BE2C (cell line): ENCODE results near the gene SYCE1.

ENCODE experiments used
- DNase-seq: peaks from one replicate; pipeline ENCODE4 v3.0.0-alpha.2; 2020
- H3K27me3 ChIP-seq: fragments of 250-450 bp; sonication (Bioruptor Pico); 2 replicates; pipeline ENCODE4 v1.5.1; 2020; ENCODE audit warnings: mild to moderate bottlenecking
- H3K36me3 ChIP-seq: fragments of 250-450 bp; sonication (Bioruptor Pico); 2 replicates; pipeline ENCODE4 v1.5.1; 2020; ENCODE audit warnings: mild to moderate bottlenecking
- H3K4me1 ChIP-seq: fragments of 250-450 bp; sonication (Bioruptor Pico); 2 replicates; pipeline ENCODE4 v1.5.1; 2020
- H3K4me3 ChIP-seq: 2 replicates; pipeline ENCODE4 v1.5.1; 2011; ENCODE audit warnings: low read depth, low read length
- H3K9me3 ChIP-seq: fragments of 250-450 bp; sonication (Bioruptor Pico); 2 replicates; pipeline ENCODE4 v1.5.1; 2020
- CTCF ChIP-seq: IDR thresholded peaks from 2 replicates; pipeline ENCODE4 v1.5.1; 2012; ENCODE audit warnings: mild to moderate bottlenecking, low read depth, low read length

The SYCE1 gene

GRCh38 chr10:133516057-133516456 is 49.3 kb downstream of the SYCE1 start:
- no peak overlapping the region for H3K4me3 ChIP-seq
- no peak for DNase-seq
- H3K36me3 ChIP-seq, result no peaks in the 10 kb centered on the region
- H3K27me3 ChIP-seq, result peaks cover 8% of the 10 kb centered on the region; the same call in 1 of the 2 replicates
- H3K9me3 ChIP-seq, result no peaks in the 10 kb centered on the region
- no peak for TF ChIP-seq CTCF
- no peaks in the 10 kb centered on the region for H3K4me1 ChIP-seq

- no peaks in the 10 kb centered on the region for H3K9me3 ChIP-seq
- no peaks in the 10 kb centered on the region for H3K36me3 ChIP-seq
- H3K27me3 ChIP-seq, result peaks cover 2% of the 10 kb centered on the region; the same call in 1 of the 2 replicates
- no peak overlapping the region for H3K4me3 ChIP-seq
- no peak for DNase-seq
- TF ChIP-seq CTCF, result no peak
- H3K4me1 ChIP-seq, result no peaks in the 10 kb centered on the region
These were observed 49.9 kb downstream of the SYCE1 start for GRCh38 chr10:133515471-133515870.

GRCh38 chr10:133511907-133512528 is 53.4 kb downstream of the SYCE1 start:
- no peak for TF ChIP-seq CTCF
- H3K4me3 ChIP-seq, result no peak overlapping the region
- H3K4me1 ChIP-seq, result no peaks in the 10 kb centered on the region
- H3K27me3 ChIP-seq, result no peaks in the 10 kb centered on the region; the same call in 1 of the 2 replicates
- no peaks in the 10 kb centered on the region for H3K9me3 ChIP-seq
- no peaks in the 10 kb centered on the region for H3K36me3 ChIP-seq
- no peak for DNase-seq

- no peak for DNase-seq
- no peaks in the 10 kb centered on the region for H3K9me3 ChIP-seq
- no peak overlapping the region for H3K4me3 ChIP-seq
- H3K4me1 ChIP-seq, result no peaks in the 10 kb centered on the region
- no peaks in the 10 kb centered on the region; the same call in 1 of the 2 replicates for H3K27me3 ChIP-seq
- TF ChIP-seq CTCF, result no peak
- no peaks in the 10 kb centered on the region for H3K36me3 ChIP-seq
These were observed 54.0 kb downstream of the SYCE1 start for GRCh38 chr10:133511408-133511807.

- H3K4me1 ChIP-seq, result no peaks in the 10 kb centered on the region
- DNase-seq, result no peak
- no peaks in the 10 kb centered on the region for H3K27me3 ChIP-seq
- H3K36me3 ChIP-seq, result no peaks in the 10 kb centered on the region
- no peak for TF ChIP-seq CTCF
- no peaks in the 10 kb centered on the region for H3K9me3 ChIP-seq
- no peak overlapping the region for H3K4me3 ChIP-seq
These were observed 55.7 kb downstream of the SYCE1 start for GRCh38 chr10:133509700-133510099.
